GM12878 (cell line): ENCODE results near the gene ADRA2B. TPM values are rescaled to one million over a fixed set of nuclear protein-coding genes. Genes with fewer than 3 reads are reported as not detected.

Experiments
- ATAC-seq: fragments of 200-7000 bp; cut with Tn5 transposase; 3 replicates; pipeline ENCODE4 v1.9.1; 2020; ENCODE audit warnings: mild to moderate bottlenecking, moderate library complexity
- BruUV-seq: library from RNA; stranded (reverse); fragments of 400-500 nt; replicated peaks from 2 replicates; lab custom pipeline; 2021; lab: Mats Ljungman, UMichigan
- CTCF ChIA-PET: fragments of 300-600 bp; sonication (Branson Sonifier 250); formaldehyde crosslinking; extraction: SDS; loops from one replicate; lab custom pipeline; 2021; ENCODE audit warnings: inconsistent platforms; lab: Yijun Ruan, JAX
- POLR2A ChIA-PET: fragments of 350-600 bp; formaldehyde crosslinking; extraction: SDS; loops from one replicate; lab custom pipeline; 2021; ENCODE audit warnings: inconsistent platforms; lab: Charles Lee
- RAD21 ChIA-PET: fragments of 300-600 bp; sonication (Branson Sonifier 250); formaldehyde crosslinking; loops from one replicate; lab custom pipeline; 2023; ENCODE audit warnings: antibody characterized with exemption; ENCODE audit not compliant: unreplicated experiment; lab: Charles Lee
- SMC1A ChIA-PET: fragments of 300-600 bp; sonication (Branson Sonifier 250); formaldehyde crosslinking; loops from one replicate; lab custom pipeline; 2023; ENCODE audit not compliant: unreplicated experiment, uncharacterized antibody; lab: Charles Lee
- DNase-seq: peaks from one replicate; pipeline ENCODE4 v3.0.0-alpha.2; 2011; ENCODE audit warnings: low read depth, low spot score
- FAIRE-seq: peaks from 3 replicates; lab custom pipeline; 2011; peaks lifted over from hg19 to GRCh38; lab: Jason Lieb, UNC
- H2AFZ ChIP-seq: 2 replicates; pipeline ENCODE4 v1.6.0; 2011; ENCODE audit warnings: low read depth, low read length, control low read depth; ENCODE audit not compliant: control insufficient read depth
- H3K27ac ChIP-seq: 2 replicates; pipeline ENCODE4 v1.5.1; 2011; ENCODE audit warnings: control low read depth; ENCODE audit not compliant: control insufficient read depth, insufficient read depth
- H3K27me3 ChIP-seq, 2 experiments: replicated peaks in 1 of 2; 2 replicates each; pipeline versions ENCODE4 v1.6.0 to v1.6.1; 2011; ENCODE audit warnings: low read length in 1 of 2; ENCODE audit not compliant: control insufficient read depth in 2 of 2, insufficient read depth in 2 of 2
- H3K36me3 ChIP-seq, 2 experiments: 2 replicates each; pipeline ENCODE4 v1.5.1; 2011; ENCODE audit warnings: low read length in 1 of 2; ENCODE audit not compliant: control insufficient read depth in 2 of 2, insufficient read depth in 2 of 2
- H3K4me1 ChIP-seq: 2 replicates; pipeline ENCODE4 v1.6.1; 2011; ENCODE audit warnings: mild to moderate bottlenecking, low read length, moderate library complexity, mixed read lengths; ENCODE audit not compliant: control insufficient read depth, insufficient read depth
- H3K4me2 ChIP-seq: 2 replicates; pipeline ENCODE4 v1.6.0; 2011; ENCODE audit warnings: control low read depth; ENCODE audit not compliant: control insufficient read depth, insufficient read depth
- H3K4me3 ChIP-seq: fragments of 200-600 bp; sonication (generic); 2 replicates; pipeline ENCODE4 v1.5.1; 2016
- H3K79me2 ChIP-seq: 2 replicates; pipeline ENCODE4 v1.6.0; 2011; ENCODE audit warnings: low read length; ENCODE audit not compliant: control insufficient read depth, insufficient read depth
- H3K9ac ChIP-seq: 2 replicates; pipeline ENCODE4 v1.8.0; 2011; ENCODE audit warnings: low read length, control low read depth, mixed read lengths; ENCODE audit not compliant: control insufficient read depth, insufficient read depth
- H3K9me3 ChIP-seq: replicated peaks from 3 replicates; pipeline ENCODE4 v1.5.1; 2011; ENCODE audit warnings: mild to moderate bottlenecking, low read length; ENCODE audit not compliant: control insufficient read depth, insufficient read depth
- H4K20me1 ChIP-seq: 2 replicates; pipeline ENCODE4 v1.6.0; 2011; ENCODE audit not compliant: control insufficient read depth, insufficient read depth
- ATF7 ChIP-seq: fragments of 450-650 bp; IDR thresholded peaks from 2 replicates; pipeline ENCODE4 v1.6.1; 2016; ENCODE audit warnings: low read depth, mild to moderate bottlenecking
- BACH1 ChIP-seq: fragments of 450-650 bp; IDR thresholded peaks from 2 replicates; pipeline ENCODE4 v1.6.1; 2017; ENCODE audit warnings: mild to moderate bottlenecking, borderline replicate concordance
- BCL11A ChIP-seq: IDR thresholded peaks from 2 replicates; pipeline ENCODE4 v1.6.1; 2011; ENCODE audit warnings: low read depth, low read length
- BRCA1 ChIP-seq: IDR thresholded peaks from 2 replicates; pipeline ENCODE4 v1.6.1; 2011; ENCODE audit warnings: low read depth, low read length, improper control_type of control experiment
- CBFB ChIP-seq: IDR thresholded peaks from 2 replicates; pipeline ENCODE4 v1.6.1; 2016; ENCODE audit warnings: antibody characterized with exemption, low read depth
- EGR1 ChIP-seq, 2 experiments: IDR thresholded peaks; 1 replicate in 1 of 2; 2 replicates in 1 of 2; pipeline ENCODE4 v1.6.1; 2011 to 2012; ENCODE audit warnings: low read depth in 2 of 2, low read length in 2 of 2, borderline replicate concordance in 1 of 2, mild to moderate bottlenecking in 1 of 2, moderate library complexity in 1 of 2
- FOS ChIP-seq: IDR thresholded peaks from 3 replicates; pipeline ENCODE4 v1.6.1; 2011; ENCODE audit warnings: borderline replicate concordance; ENCODE audit not compliant: insufficient read length; ENCODE audit errors: extremely low read depth
- FOXM1 ChIP-seq: IDR thresholded peaks from 2 replicates; pipeline ENCODE4 v1.6.1; 2012; ENCODE audit warnings: low read depth, mild to moderate bottlenecking, inconsistent platforms, low read length, moderate library complexity
- IKZF1 ChIP-seq: fragments of 450-650 bp; conservative IDR thresholded peaks from 2 replicates; pipeline ENCODE4 v1.6.1; 2017; ENCODE audit warnings: antibody characterized with exemption, mild to moderate bottlenecking
- LARP7 ChIP-seq: fragments of 450-650 bp; IDR thresholded peaks from 2 replicates; pipeline ENCODE4 v1.6.1; 2017; ENCODE audit warnings: mild to moderate bottlenecking
- RCOR1 ChIP-seq: conservative IDR thresholded peaks from 2 replicates; pipeline ENCODE4 v1.6.1; 2012; ENCODE audit warnings: low read depth, low read length, improper control_type of control experiment
- SMAD1 ChIP-seq: fragments of 450-650 bp; IDR thresholded peaks from 2 replicates; pipeline ENCODE4 v1.6.1; 2018; ENCODE audit warnings: mild to moderate bottlenecking, low read depth; ENCODE audit not compliant: partially characterized antibody
- SRF ChIP-seq, 2 experiments: IDR thresholded peaks; 2 replicates each; pipeline ENCODE4 v1.6.1; 2011; ENCODE audit warnings: low read depth in 2 of 2, low read length in 2 of 2, mild to moderate bottlenecking in 1 of 2, moderate library complexity in 1 of 2
- TCF3 ChIP-seq: IDR thresholded peaks from 2 replicates; pipeline ENCODE4 v1.6.1; 2012; ENCODE audit warnings: low read depth, mild to moderate bottlenecking, low read length, borderline replicate concordance; ENCODE audit not compliant: insufficient read depth
- ZNF217 ChIP-seq: fragments of 450-650 bp; IDR thresholded peaks from 2 replicates; pipeline ENCODE4 v1.6.1; 2017; ENCODE audit warnings: antibody characterized with exemption, mild to moderate bottlenecking
- ZNF384 ChIP-seq: IDR thresholded peaks from 2 replicates; pipeline ENCODE4 v1.6.1; 2012; ENCODE audit warnings: low read depth, mild to moderate bottlenecking, low read length, improper control_type of control experiment, borderline replicate concordance
- WGBS: methylation state at CpG from one replicate; pipeline ENCODE4 v1.1.6; 2016; ENCODE audit warnings: low lambda C conversion rate; ENCODE audit not compliant: insufficient replicate concordance, insufficient coverage; ENCODE audit errors: missing lambda C conversion rate; 5-methylcytosine and 5-hydroxymethylcytosine counted together
- in situ Hi-C: fragments of 300-500 bp; cut with MboI; formaldehyde crosslinking; loops from 9 replicates; pipeline ENCODE4 v1.14.3; 2018; ENCODE audit warnings: mixed read lengths
- intact Hi-C: fragments of 100-400 bp; cut with micrococcal nuclease; formaldehyde crosslinking; loops from one replicate; pipeline ENCODE4 v1.14.2; 2022; ENCODE audit not compliant: unreplicated experiment
- polyA plus RNA-seq, 11 experiments: library from polyadenylated mRNA; depleted of rRNA in 4 of 11; unstranded in 6 of 11; stranded (reverse) in 5 of 11; fragments of >200 nt; fragmentation: Nextera tagmentation in 4 of 11; fragmentation: Illumina TruSeq in 1 of 11; extraction: Ambion mirVana in 4 of 11; extraction: Trizol in 1 of 11; gene quantifications; 1 replicate in 1 of 11; 2 replicates in 10 of 11; pipeline versions ENCODE4 v1.2.1 to v1.2.3, GENCODE V29; 2011 to 2016; ENCODE audit warnings: inconsistent platforms in 2 of 11, missing spikeins in 2 of 11, low read depth in 1 of 11
- total RNA-seq, 4 experiments: library from RNA; depleted of rRNA in 3 of 4; stranded (reverse); fragments of >200 nt in 3 of 4; fragmentation: Illumina TruSeq in 1 of 4; extraction: Trizol in 1 of 4; gene quantifications; 2 replicates each; pipeline versions ENCODE4 v1.2.1 to v1.2.3, GENCODE V29; 2013 to 2021
- TF ChIP-seq, protein P1 (sequence below): IDR thresholded peaks from 2 replicates; pipeline ENCODE4 v1.6.1; 2012; ENCODE audit warnings: low read depth, low read length, improper control_type of control experiment
- TF ChIP-seq, protein P2 (sequence below): fragments of 450-650 bp; IDR thresholded peaks from 2 replicates; pipeline ENCODE4 v1.6.1; 2018; ENCODE audit warnings: borderline replicate concordance, mild to moderate bottlenecking; ENCODE audit not compliant: partially characterized antibody

Gene ADRA2B
- total and polyA plus RNA-seq, 10 of the 15 experiments (the other 5 are each of a cell fraction or from before 2014, with no cell fraction given) = 0.01 to 0.10 (median 0.04) TPM; not detected in 6

DNA sequence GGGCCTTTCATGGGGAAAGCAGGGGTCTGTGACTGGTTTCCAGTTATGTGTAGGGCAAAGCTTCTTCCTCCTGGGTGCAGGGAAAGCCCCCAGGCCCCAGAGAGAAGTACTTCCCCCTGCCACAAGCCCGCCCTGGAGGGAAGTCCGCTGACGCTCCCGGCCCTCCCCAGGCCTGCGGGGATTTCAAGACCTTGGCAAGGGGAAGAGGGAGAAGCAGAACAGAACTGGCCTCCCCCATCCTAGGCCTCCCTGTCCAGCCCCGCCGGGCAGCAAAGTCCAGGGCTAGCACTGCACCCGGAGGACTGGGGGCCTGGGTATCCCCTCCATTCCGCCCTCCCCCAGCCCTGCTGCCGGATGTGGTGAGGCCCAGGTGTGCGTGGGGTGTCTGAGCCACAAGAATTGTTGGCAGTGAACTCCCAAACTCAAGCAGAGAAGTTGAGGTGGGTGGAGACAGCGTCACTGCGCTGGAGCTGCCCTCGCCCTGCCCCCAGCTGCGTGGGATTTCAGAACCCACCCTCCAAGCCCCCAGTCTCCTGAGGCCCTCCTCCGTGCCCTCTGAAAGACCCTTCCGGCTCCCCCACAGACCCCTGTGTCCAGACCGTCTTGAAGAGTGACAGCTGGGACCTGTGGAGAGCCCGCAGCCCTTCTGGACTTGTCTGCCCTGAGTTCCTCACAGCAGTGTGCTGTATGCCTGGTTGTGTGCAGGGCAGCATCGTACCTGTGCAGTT lies 29.9 kb upstream of the ADRA2B start:
- H2AFZ ChIP-seq = peak overlapping the region; percentile 52
- 2% methylated on average over 20 of the region's 20 CpGs for WGBS
- ChIA-PET RAD21 (interaction anchor here (1.0 to 18.1 kb wide), 10 partner anchors 8 to 364 kb away, joined by 3 to 463 read pairs (median 6); partner anchors contain the start of gene ASTL), POLR2A (interaction anchor here (0.6 to 9.5 kb wide), 8 partner anchors 8 to 87 kb away, joined by 3 to 161 read pairs (median 5); partner anchors contain the start of genes ASTL and STARD7), CTCF (interaction anchor here (0.6 to 14.4 kb wide), 7 partner anchors 11 to 154 kb away, joined by 3 to 535 read pairs (median 4); partner anchors contain the start of gene ADRA2B), SMC1A (interaction anchor here (1.5 to 14.4 kb wide), 4 partner anchors 12 to 56 kb away, joined by 3 to 338 read pairs (median 96); no protein-coding TSS in a partner anchor)
- H3K36me3 ChIP-seq = peaks cover 7% of the 10 kb centered on the region in 2 experiments; a peak in 2 of 4 replicates
- peak overlapping the region; percentile 89 for H3K9ac ChIP-seq
- peak; percentile 70 for DNase-seq
- FAIRE-seq = peak; percentile 92
- peak overlapping the region; percentile 89 for H3K27ac ChIP-seq
- intact Hi-C loops = loop anchor here (1.0 to 5.0 kb wide), 3 partner anchors 18 to 381 kb away; partner anchors contain the start of gene NCAPH
- H3K4me1 ChIP-seq = peaks cover 45% of the 10 kb centered on the region
- H3K79me2 ChIP-seq = peaks cover 29% of the 10 kb centered on the region
- peak; percentile 29 for ATAC-seq
- peak overlapping the region; percentile 92 for H3K4me3 ChIP-seq
- no peaks in the 10 kb centered on the region for H3K9me3 ChIP-seq
- no peaks in the 10 kb centered on the region for H4K20me1 ChIP-seq
- no peaks in the 10 kb centered on the region for H3K27me3 ChIP-seq
- H3K4me2 ChIP-seq = peak overlapping the region; percentile 95
- in situ Hi-C loops = no loop called here
- BruUV-seq = no TSS peak
- TF ChIP-seq, protein P1, sequence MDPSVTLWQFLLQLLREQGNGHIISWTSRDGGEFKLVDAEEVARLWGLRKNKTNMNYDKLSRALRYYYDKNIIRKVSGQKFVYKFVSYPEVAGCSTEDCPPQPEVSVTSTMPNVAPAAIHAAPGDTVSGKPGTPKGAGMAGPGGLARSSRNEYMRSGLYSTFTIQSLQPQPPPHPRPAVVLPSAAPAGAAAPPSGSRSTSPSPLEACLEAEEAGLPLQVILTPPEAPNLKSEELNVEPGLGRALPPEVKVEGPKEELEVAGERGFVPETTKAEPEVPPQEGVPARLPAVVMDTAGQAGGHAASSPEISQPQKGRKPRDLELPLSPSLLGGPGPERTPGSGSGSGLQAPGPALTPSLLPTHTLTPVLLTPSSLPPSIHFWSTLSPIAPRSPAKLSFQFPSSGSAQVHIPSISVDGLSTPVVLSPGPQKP = peak; percentile 46; the same call in 1 of the 2 replicates
- TF ChIP-seq IKZF1 = peak; percentile 98
- TF ChIP-seq BACH1 = peak; percentile 74
- no peak for TF ChIP-seq RCOR1
- no peak for TF ChIP-seq FOXM1
- TF ChIP-seq, protein P2, sequence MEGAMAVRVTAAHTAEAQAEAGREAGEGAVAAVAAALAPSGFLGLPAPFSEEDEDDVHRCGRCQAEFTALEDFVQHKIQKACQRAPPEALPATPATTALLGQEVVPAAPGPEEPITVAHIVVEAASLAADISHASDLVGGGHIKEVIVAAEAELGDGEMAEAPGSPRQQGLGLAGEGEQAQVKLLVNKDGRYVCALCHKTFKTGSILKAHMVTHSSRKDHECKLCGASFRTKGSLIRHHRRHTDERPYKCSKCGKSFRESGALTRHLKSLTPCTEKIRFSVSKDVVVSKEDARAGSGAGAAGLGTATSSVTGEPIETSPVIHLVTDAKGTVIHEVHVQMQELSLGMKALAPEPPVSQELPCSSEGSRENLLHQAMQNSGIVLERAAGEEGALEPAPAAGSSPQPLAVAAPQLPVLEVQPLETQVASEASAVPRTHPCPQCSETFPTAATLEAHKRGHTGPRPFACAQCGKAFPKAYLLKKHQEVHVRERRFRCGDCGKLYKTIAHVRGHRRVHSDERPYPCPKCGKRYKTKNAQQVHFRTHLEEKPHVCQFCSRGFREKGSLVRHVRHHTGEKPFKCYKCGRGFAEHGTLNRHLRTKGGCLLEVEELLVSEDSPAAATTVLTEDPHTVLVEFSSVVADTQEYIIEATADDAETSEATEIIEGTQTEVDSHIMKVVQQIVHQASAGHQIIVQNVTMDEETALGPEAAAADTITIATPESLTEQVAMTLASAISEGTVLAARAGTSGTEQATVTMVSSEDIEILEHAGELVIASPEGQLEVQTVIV = peak; percentile 25
- peak; percentile 25; the same call in 1 of the 2 replicates for TF ChIP-seq LARP7
- TF ChIP-seq BCL11A = peak; percentile 83
- peak; percentile 77; the same call in 1 of the 2 replicates for TF ChIP-seq ATF7
- TF ChIP-seq ZNF217 = no peak
- TF ChIP-seq CBFB = peak; percentile 98
- peak; percentile 76 for TF ChIP-seq SMAD1
- TF ChIP-seq FOS = no peak
- TF ChIP-seq ZNF384 = 0 out of 2 replicates have a peak, but pooled peaks have one; percentile 25
- TF ChIP-seq EGR1 (IDR thresholded peaks at IDR 0.05; ENCODE audit: borderline replicate concordance in 1 of 2, low read depth in 2 of 2, low read length in 2 of 2) = peak in 1 of 2 experiments; percentile 91; a peak in 2 of 3 replicates
- 0 out of 4 replicates have a peak, but pooled peaks of 1 of the 2 experiments have one; percentile 5 for TF ChIP-seq SRF (IDR thresholded peaks at IDR 0.05; ENCODE audit: low read depth in 2 of 2, low read length in 2 of 2)
- TF ChIP-seq TCF3 = peak; percentile 100
- 0 out of 2 replicates have a peak, but pooled peaks have one; percentile 30 for TF ChIP-seq BRCA1
